Left ventricle myocardium superior (tissue), 1 donor: Measurements from ENCODE around the gene SOX21. TPM values are rescaled to one million over a fixed set of nuclear protein-coding genes. Genes with fewer than 3 reads are reported as not detected.

Source experiments
- ATAC-seq: fragments of 200-7000 bp; cut with Tn5 transposase; one replicate; pipeline ENCODE4 v1.9.1; 2020; ENCODE audit warnings: mild to moderate bottlenecking, moderate library complexity
- DNase-seq: peaks from one replicate; pipeline ENCODE4 v3.0.0-alpha.2; 2020
- intact Hi-C: fragments of 100-400 bp; cut with micrococcal nuclease; formaldehyde crosslinking; loops from one replicate; pipeline ENCODE4 v1.11.0; 2022
- total RNA-seq: library from RNA; stranded (reverse); fragmentation: NEBNext Ultra II Directional; extraction: Animal tissue kit (Norgen Biotek cat#: 25700); gene quantifications from one replicate; pipeline ENCODE4 v1.2.1, GENCODE V29; 2021
- donor health status: DM: no; HTN: yes; CAD: no; lungs with severe emphysema.

SOX21 gene
- total RNA-seq, 1 donor from 2014 or later = not detected

DNA sequence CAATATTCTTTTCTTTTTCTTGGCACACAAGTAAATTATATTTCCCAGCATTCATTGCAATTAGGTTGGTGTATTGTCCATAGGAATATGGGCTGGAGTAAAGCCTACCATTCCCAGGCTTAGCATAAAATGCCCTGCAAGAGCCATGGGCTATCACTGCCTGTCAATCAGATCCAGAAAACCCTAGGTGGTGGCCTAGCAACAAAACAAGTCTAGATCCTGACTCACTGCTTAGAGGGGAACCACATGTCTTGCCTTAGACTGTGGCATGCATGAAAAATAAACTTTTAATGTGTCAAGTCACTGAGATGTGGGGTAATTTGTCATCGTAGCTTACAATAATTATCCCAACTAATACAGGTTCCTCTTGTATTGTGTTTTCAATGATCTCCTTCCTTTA lies 16.2 kb downstream of the SOX21 start:
- intact Hi-C loops = no loop called here
- ATAC-seq = no peak
- no peak for DNase-seq

DNA sequence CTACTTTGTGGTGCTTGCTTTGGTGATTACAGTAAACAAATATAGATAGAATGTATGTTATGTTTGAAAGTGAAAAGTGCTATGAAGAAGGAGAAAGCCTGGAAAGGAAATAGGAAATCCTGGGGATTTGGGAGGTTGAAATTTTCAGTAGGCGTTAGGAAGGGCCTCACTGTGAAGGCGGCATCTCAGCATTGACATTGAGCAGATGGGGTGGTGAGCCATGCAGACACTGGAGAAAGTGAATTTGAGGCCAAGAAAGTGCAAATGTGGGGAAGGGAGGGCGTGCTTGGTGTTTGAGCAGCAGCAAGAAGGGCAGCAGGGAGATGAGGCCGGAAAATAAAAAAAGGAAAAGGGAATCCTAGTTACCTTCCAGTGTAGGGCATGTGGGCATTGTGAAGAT lies 20.3 kb downstream of the SOX21 start:
- intact Hi-C loops = no loop called here
- DNase-seq (no peak), ATAC-seq (no peak)

DNA sequence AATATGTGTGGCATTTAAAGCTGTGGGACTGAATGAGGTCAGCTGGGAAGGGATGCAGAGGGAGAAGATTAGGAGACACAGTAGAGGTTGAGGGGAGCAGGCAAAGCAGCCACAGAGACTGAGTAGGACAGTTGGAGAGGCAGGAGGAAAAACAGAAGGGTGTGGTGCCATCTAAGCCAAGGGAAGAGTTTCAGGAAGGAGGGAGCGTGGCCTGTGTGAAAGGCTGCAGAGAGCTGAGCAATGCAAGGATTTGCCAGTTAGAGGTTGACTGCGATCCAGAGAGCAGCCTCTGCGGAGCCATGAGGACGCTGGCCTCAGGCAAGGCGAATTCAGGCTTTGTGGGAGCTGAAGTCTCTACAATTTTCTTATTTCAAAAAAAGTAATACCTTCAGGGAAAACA lies 28.9 kb downstream of the SOX21 start:
- ATAC-seq (no peak), DNase-seq (no peak)
- intact Hi-C loops = no loop called here

DNA sequence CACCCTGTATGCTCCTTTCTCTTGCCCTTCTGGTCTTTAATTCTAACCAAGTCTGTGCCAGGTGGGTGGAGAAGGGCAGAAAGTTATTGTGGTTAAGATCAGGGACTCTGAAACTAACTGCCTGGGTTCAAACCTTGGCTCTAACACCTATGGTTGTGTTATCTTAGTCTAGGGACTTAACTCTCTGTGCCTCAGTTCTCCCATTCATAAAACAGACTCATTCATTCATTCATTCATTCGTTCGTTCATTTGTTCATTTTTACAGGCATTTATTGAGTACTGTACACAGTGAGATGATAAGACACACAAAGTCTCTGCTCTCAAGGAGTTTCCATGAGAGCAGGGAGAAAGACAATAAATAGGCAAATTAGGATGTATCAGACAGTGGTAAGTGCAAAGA lies 30.1 kb downstream of the SOX21 start:
- intact Hi-C loops = no loop called here
- ATAC-seq = no peak
- DNase-seq = no peak

DNA sequence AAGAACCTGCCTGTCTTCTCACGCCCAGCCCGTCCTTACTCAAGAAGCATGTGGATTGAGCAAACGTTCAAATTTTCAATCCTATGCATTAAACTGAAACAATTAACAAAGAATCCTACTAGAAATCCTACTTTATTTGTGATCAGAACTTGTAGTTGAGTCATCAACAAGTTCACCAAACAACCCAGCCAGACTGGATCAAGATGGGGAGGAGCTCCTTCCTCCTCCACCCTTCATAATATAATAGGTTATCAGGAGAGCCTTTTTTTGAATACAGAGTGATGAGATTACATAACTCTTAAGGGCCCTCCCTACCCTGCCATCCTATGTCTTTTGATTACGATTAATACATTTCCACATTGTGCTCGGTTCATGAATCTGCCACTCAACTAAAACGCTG lies 32.7 kb downstream of the SOX21 start:
- DNase-seq (no peak), ATAC-seq (no peak)
- intact Hi-C loops = no loop called here

DNA sequence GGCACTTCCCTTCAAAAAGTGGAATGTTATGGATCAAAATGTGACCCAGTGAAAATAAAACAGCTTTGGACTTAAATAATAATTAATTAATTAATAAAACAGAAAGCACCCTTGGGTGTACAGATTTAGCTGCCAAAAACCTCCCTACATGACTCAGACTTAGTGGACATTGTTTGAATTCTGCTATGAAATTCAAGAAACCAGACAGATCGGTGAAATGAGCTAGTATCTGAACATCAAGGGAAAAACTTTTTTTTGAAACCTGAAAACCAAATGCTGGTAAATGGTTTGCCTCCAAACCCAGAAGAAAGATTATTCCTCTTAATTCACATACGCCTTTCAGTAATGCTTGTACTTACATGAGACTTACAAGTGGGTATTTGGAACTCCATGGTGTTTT lies 33.5 kb downstream of the SOX21 start:
- intact Hi-C loops = no loop called here
- ATAC-seq (no peak), DNase-seq (no peak)

DNA sequence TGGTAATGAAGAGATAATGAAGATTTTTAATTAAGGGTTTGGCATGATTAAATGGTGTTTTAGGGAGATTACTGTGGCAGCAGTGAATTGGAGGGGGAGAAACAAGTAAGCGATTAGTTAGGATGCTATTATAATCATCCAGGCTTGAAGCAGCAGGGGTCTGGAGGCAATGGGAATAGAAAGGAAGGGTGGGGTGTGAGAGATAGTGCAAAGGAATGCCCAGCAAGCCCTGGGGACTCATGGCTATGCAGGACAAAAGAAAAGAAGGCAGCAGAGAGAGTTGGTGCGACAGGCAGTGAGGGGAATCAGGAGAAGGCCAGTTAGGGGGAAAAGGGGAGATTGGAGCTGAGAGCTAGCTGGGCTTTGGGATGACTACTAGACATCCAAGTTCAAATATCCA lies 34.5 kb downstream of the SOX21 start:
- intact Hi-C loops = no loop called here
- ATAC-seq = no peak
- no peak for DNase-seq

DNA sequence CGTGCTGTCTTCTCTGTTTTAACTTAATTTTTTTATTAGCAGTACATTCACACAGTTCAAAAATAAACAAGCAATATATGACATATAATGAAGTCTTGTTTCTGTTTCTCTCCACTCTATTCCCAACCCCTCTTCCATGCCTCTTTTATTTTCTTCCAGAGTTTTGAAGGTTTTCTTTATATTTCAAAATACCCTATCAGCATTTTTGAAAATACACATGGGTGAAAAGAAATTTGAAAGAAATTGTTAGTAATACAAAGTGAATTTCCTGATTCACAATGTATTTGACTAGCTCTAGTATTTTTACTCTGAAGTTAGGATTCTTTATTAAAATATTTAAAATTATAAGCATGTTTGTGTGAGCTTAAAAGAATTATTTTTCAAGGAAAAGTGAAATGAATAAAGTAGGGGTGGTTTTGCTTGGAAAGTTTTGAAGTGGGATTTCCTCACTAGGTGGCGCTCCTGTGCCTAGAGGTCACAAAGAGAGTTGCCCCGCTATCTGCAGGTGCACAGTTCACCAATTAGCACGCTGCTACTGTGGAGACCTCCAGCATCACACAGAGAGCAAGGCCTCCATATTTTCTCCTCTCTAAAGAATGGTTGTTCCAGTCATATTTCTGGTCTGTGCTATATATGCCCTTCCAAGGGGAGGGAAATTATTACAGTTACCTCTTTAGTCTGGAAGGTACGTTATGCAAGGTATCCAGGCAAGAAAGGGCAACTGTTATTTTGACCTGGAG lies 37.6 kb downstream of the SOX21 start:
- no peak for ATAC-seq
- intact Hi-C loops = no loop called here
- DNase-seq = no peak

DNA sequence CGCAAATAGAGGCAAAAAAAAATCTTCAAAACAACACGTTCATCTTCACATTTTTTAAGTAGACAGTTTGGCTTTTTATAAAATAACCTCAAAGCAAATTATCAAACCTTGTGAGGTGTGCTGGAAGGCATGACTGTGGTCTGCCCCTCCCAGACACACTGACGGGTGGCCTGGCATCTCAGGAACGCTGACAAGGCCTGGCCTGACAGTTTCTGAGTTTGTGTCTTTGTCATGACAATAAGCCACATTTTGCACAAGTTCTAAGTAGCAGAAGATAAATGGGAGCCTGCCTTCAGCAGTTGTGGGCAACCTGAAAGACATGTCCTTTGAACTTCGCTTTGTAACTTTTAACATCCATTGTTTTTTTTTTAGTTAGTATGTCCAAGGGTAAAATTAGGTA lies 38.5 kb downstream of the SOX21 start:
- intact Hi-C loops = no loop called here
- ATAC-seq (no peak), DNase-seq (no peak)

DNA sequence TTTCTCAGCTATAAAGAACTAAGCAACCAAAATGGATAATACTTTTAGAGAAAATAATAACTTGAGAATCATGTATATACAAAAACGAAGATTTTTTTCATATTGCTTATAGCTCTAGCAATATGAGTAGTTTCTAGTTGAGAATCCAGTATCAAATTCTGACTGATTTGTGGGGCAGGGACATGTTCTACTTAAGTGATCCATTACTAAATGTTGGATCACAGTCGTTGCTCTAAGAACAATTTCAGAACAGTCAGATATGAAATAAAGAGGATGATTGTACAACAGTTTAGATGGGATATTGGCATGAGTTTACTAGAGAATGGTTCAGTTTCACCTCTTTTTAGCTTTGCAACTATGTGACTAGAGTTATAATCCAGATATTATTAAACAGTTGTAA lies 39.9 kb downstream of the SOX21 start:
- no peak for ATAC-seq
- intact Hi-C loops = no loop called here
- no peak for DNase-seq

DNA sequence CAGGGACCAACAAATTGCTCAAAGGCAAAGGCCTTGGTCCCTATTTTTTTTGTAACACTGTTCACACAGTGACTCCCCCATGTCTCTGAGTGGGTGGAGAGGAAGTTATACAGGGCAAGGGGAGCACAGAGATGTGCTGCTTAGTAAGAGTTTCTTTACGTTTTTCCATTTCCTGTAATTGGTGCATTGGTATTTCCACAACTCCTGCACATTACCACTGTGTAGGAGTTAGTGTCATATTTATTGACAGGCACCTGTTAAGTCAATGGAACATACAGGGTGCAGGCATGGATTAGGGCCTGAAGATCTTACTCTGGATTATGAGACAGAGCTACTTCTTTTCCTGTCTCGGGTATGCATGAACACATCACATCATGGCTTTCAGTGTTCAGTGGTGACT lies 45.2 kb downstream of the SOX21 start:
- DNase-seq (no peak), ATAC-seq (no peak)
- intact Hi-C loops = no loop called here

DNA sequence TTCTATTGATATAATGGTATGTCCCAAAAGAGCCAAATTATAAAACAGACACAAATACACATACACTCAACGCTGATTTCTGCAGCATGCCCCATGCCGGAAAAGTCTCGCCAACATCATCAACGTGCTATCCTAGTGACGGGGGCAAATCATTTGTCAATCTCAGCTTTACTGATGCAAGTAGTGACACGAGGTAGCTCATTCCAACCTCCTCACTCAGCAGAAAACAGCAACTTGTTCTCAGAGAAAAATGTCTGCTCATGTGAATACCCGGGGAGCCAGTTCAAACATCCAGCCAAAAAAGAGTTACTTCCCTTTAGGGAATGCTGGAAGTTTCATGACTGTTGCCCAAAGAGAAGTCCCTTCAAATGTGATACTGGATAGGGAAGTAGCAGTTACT lies 46.3 kb downstream of the SOX21 start:
- intact Hi-C loops = no loop called here
- DNase-seq = no peak
- no peak for ATAC-seq

DNA sequence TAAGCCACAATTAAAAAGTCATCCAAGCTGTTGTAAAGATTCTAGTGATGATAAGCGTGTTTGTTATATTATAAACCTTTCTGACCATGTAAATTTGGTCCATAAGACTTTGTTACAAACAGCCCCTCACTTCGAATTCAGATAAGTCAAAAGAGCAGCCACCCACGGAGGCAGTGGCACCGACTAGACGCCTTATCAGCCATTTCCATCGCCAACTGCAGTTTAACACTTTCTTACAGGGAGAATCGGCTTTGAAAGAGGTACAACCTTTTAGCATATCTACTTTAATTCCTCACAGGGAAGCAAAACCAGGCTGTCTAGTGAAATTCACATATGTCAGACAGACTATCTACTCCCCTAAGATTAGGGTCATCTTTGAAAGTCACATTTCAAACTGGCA lies 47.5 kb downstream of the SOX21 start:
- DNase-seq (no peak), ATAC-seq (no peak)
- intact Hi-C loops = no loop called here

DNA sequence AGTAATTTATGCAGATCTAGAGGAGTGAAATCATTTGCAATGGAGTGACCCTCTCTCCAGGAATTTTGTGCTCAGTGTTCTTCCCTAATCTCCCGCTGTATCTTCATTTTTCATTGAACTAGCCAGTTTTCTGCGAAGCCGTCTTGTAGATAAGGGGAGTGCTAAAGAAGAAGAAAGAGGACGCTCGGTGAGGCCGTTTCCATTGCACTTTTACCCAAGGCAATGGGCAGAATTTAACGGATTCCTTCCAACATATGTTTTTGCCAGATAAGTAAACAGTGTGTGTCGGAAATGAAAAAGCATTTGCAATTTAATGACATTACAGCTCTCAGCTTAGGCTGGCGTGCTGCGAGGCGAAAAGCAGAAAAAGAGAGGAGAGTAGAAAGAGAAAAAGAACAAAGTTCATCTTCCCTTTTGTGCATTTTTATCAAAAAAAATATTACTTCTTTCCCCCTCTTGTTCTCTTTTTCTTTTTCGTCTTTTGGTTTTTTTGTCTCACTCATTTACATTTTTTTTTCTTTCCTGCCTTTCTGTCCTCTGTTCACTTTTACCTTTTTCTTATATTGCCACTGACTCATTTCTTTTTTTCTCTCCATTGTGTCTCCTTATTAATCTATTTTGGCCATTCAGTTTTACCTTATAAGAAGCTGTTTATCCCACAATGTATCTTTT lies 49.9 kb downstream of the SOX21 start:
- no peak for DNase-seq
- intact Hi-C loops = no loop called here
- ATAC-seq = no peak

DNA sequence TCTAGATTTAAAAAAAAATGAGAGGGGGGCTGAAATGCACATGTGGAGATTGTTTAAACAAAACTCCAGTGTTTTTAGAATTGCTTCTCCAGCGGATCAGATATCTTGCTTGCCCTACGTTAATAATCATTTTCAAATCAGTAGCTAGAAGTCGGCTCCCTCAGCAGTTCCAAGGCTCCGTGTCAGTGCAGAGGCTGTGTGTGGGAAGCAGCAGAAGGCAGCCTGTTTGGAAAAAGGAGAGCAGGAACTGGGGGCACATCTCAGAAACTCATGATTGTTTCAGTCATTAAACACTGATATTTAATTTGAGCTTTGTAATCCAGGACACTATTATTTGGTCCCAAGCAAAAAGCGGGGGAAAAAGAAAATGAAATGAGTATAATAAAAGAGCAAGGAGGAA lies 50.9 kb downstream of the SOX21 start:
- ATAC-seq = no peak
- intact Hi-C loops = no loop called here
- no peak for DNase-seq

DNA sequence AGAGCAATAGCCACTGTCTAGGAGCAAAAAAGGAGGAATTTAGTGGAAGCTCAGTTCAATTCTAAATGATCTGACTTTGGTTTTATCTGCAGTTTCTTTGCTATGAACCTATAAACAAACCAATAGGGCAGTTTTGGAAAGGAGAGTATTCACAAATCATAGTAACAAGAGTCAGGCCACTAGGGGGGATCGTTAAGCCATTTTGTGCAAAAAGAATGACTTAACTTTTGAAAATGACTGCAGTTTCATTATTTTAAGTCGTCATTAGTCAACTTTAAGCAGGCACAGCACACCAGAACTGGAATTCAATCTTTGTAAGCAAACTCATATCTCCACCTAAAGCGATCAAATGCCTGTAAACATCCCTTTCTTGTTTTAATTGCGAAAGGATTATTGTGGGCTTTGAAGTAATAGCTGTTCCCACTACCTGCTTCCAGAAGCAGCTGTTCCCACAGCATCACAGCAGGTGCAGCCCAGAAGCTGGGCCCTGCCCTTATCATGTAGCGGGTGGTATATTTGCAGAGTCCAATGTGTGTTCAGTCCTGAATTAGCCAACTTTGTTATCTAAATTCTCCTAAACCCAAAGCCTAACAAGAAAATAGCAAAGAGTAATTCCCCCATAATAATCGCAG lies 51.5 kb downstream of the SOX21 start:
- intact Hi-C loops = no loop called here
- DNase-seq (no peak), ATAC-seq (no peak)

Other genes starting within 250 kb of the SOX21 start
- gene DCT, start 232.9 kb downstream of the SOX21 start, total RNA-seq = 0.12 TPM
- gene TGDS, start 116.4 kb downstream of the SOX21 start, total RNA-seq = 4.6 TPM
- gene GPR180, start 110.7 kb downstream of the SOX21 start, total RNA-seq = 5.8 TPM